KMS-11 (cell line): ENCODE measurements around the gene SLC6A18.

Experiments used
- H2AFZ ChIP-seq: fragments of 200-600 bp; sonication (generic); 2 replicates; pipeline ENCODE4 v1.6.1; 2016; ENCODE audit warnings: antibody characterized with exemption, mixed run types, low read depth
- H3K27ac ChIP-seq: fragments of 200-600 bp; sonication (generic); 2 replicates; pipeline ENCODE4 v1.6.1; 2016; ENCODE audit warnings: mild to moderate bottlenecking, mixed run types
- H3K27me3 ChIP-seq: fragments of 200-600 bp; sonication (generic); 2 replicates; pipeline ENCODE4 v1.6.1; 2017; ENCODE audit warnings: mild to moderate bottlenecking, low read depth, mixed run types, moderate library complexity; ENCODE audit not compliant: insufficient read depth
- H3K36me3 ChIP-seq: fragments of 200-600 bp; sonication (generic); 2 replicates; pipeline ENCODE4 v1.6.1; 2017; ENCODE audit warnings: mild to moderate bottlenecking, mixed run types; ENCODE audit not compliant: insufficient read depth
- H3K4me1 ChIP-seq: fragments of 200-600 bp; sonication (generic); 2 replicates; pipeline ENCODE4 v1.6.1; 2016; ENCODE audit warnings: mild to moderate bottlenecking, low read depth, mixed run types; ENCODE audit not compliant: poor library complexity, severe bottlenecking
- H3K4me2 ChIP-seq: fragments of 200-600 bp; sonication (generic); 2 replicates; pipeline ENCODE4 v1.7.0; 2016; ENCODE audit warnings: mild to moderate bottlenecking, mixed run types
- H3K4me3 ChIP-seq: fragments of 200-600 bp; sonication (generic); IDR thresholded peaks from 2 replicates; pipeline ENCODE4 v1.6.1; 2017; ENCODE audit warnings: low read depth, low read length, mixed read lengths; ENCODE audit not compliant: insufficient read depth
- H3K79me2 ChIP-seq: fragments of 200-600 bp; sonication (generic); 2 replicates; pipeline ENCODE4 v1.6.1; 2016; ENCODE audit warnings: low read depth, mixed run types; ENCODE audit not compliant: insufficient read depth
- H3K9ac ChIP-seq: fragments of 200-600 bp; sonication (generic); 2 replicates; pipeline ENCODE4 v1.6.1; 2016; ENCODE audit warnings: mild to moderate bottlenecking, mixed run types
- H4K20me1 ChIP-seq: fragments of 200-600 bp; sonication (generic); 2 replicates; pipeline ENCODE4 v1.6.1; 2016; ENCODE audit warnings: mild to moderate bottlenecking, mixed run types; ENCODE audit not compliant: insufficient read depth
- TF ChIP-seq, protein P1 (sequence below): fragments of 200-600 bp; sonication (generic); conservative IDR thresholded peaks from 2 replicates; pipeline ENCODE4 v1.6.1; 2017; ENCODE audit warnings: low read depth, mild to moderate bottlenecking, antibody characterized with exemption, low read length, moderate library complexity, mixed read lengths

Gene SLC6A18

DNA sequence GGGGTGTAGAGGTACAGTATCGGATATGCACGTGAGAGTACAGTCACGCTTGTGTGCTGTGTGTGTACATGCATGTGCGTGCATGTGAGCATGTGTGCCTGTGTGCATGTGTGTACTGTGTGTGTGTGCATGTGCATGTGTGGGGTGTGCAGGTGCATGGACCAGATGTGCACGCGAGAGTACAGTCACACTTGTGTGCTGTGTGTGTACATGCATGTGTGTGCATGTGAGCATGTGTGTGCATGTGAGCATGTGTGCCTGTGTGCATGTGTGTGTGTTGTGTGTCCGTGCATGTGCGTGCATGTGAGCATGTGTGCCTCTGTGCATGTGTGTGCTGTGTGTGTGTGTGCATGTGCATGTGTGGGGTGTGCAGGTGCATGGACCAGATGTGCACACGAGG is 13.5 kb upstream of the SLC6A18 start:
- TF ChIP-seq, protein P1, sequence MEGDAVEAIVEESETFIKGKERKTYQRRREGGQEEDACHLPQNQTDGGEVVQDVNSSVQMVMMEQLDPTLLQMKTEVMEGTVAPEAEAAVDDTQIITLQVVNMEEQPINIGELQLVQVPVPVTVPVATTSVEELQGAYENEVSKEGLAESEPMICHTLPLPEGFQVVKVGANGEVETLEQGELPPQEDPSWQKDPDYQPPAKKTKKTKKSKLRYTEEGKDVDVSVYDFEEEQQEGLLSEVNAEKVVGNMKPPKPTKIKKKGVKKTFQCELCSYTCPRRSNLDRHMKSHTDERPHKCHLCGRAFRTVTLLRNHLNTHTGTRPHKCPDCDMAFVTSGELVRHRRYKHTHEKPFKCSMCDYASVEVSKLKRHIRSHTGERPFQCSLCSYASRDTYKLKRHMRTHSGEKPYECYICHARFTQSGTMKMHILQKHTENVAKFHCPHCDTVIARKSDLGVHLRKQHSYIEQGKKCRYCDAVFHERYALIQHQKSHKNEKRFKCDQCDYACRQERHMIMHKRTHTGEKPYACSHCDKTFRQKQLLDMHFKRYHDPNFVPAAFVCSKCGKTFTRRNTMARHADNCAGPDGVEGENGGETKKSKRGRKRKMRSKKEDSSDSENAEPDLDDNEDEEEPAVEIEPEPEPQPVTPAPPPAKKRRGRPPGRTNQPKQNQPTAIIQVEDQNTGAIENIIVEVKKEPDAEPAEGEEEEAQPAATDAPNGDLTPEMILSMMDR = no peak
- Histone ChIP-seq H3K4me3 (no peak overlapping the region), H3K4me1 (peaks cover 4% of the 10 kb centered on the region), H3K4me2 (no peak overlapping the region), H2AFZ (no peak overlapping the region), H3K9ac (no peak overlapping the region), H3K36me3 (no peaks in the 10 kb centered on the region), H3K79me2 (no peaks in the 10 kb centered on the region), H4K20me1 (no peaks in the 10 kb centered on the region), H3K27me3 (no peaks in the 10 kb centered on the region; the same call in 1 of the 2 replicates), H3K27ac (no peak overlapping the region)

DNA sequence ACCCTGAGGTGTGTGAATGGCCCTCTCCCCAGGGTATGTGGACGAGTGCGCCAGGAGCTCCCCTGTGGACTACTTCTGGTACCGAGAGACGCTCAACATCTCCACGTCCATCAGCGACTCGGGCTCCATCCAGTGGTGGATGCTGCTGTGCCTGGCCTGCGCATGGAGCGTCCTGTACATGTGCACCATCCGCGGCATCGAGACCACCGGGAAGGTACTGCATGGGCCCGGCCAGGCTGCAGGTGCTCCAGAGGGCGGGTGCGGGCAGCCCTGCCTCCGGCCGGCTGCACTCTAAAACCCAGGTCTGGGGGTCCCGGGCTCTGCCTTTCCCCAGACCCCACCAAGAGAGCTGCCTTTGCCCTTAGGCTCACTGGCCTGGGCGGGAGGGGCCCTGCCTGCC is 12.9 kb upstream of the SLC6A18 start:
- H3K79me2 ChIP-seq = no peaks in the 10 kb centered on the region
- TF ChIP-seq, protein P1 = no peak
- no peak overlapping the region for H2AFZ ChIP-seq
- no peak overlapping the region for H3K4me2 ChIP-seq
- H3K9ac ChIP-seq = no peak overlapping the region
- H3K4me3 ChIP-seq = no peak overlapping the region
- H3K36me3 ChIP-seq = no peaks in the 10 kb centered on the region
- H3K4me1 ChIP-seq = peaks cover 4% of the 10 kb centered on the region
- peaks cover 6% of the 10 kb centered on the region; the same call in 1 of the 2 replicates for H3K27me3 ChIP-seq
- H4K20me1 ChIP-seq = no peaks in the 10 kb centered on the region
- no peak overlapping the region for H3K27ac ChIP-seq

DNA sequence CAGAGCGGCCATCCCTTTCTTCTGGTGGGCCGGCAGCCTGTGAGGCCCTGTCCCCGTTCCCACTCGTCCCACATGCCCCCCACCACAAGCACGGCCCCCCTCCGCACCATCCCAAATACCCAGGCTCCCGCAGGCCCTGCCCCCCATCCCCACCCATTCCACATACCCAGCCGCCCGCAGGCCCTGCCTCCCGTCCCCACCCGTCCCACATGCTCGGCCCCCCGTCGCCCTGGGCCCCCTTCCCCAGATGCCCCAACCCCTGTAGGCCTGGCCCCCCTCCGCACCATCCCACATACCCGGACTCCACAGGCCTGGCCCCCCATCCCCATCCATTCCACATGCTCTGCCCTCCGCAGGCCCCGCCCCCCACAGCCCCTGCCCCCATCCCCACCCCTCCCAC is 12.3 kb upstream of the SLC6A18 start:
- no peaks in the 10 kb centered on the region for H3K79me2 ChIP-seq
- no peak overlapping the region for H3K4me2 ChIP-seq
- no peak overlapping the region for H3K27ac ChIP-seq
- H3K4me1 ChIP-seq = peaks cover 4% of the 10 kb centered on the region
- no peak overlapping the region for H3K4me3 ChIP-seq
- H3K27me3 ChIP-seq = peaks cover 8% of the 10 kb centered on the region; the same call in 1 of the 2 replicates
- H3K9ac ChIP-seq = no peak overlapping the region
- TF ChIP-seq, protein P1 = no peak
- no peaks in the 10 kb centered on the region for H4K20me1 ChIP-seq
- H2AFZ ChIP-seq = no peak overlapping the region
- H3K36me3 ChIP-seq = no peaks in the 10 kb centered on the region

DNA sequence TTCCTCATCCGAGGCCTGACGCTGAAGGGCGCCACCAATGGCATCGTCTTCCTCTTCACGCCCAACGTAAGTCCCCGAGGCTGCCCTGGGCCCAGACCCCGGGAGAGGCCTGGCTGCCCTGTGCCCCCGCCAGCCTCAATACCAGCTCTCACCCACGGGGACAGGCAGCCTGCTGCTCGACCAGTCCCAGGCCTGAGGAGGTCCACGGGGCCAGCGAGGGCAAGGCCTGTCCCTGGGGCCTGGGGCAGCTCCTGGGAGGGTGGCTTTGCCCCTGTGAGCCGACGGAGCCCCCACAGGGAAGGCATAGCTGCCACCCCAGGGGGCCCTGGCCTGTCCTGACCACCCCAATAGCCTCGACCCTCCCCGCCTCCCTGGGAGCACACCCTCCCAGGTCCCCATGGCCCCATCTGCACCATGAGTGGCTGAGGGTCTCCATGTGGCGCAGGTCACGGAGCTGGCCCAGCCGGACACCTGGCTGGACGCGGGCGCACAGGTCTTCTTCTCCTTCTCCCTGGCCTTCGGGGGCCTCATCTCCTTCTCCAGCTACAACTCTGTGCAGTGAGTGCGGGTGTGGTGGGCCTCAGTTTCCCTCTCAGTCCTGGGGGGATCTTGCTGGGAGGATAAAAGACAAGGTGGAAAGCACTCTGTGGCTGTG is 11.5 kb upstream of the SLC6A18 start:
- Histone ChIP-seq H3K4me3 (no peak overlapping the region), H4K20me1 (no peaks in the 10 kb centered on the region), H3K4me1 (peaks cover 4% of the 10 kb centered on the region), H3K36me3 (no peaks in the 10 kb centered on the region), H3K9ac (no peak overlapping the region), H3K4me2 (no peak overlapping the region), H3K27me3 (peaks cover 12% of the 10 kb centered on the region; the same call in 1 of the 2 replicates), H3K27ac (no peak overlapping the region), H2AFZ (no peak overlapping the region), H3K79me2 (no peaks in the 10 kb centered on the region)
- TF ChIP-seq, protein P1 = no peak
